ENCODE results near the gene COL4A2.

COL4A2 gene

DNA sequence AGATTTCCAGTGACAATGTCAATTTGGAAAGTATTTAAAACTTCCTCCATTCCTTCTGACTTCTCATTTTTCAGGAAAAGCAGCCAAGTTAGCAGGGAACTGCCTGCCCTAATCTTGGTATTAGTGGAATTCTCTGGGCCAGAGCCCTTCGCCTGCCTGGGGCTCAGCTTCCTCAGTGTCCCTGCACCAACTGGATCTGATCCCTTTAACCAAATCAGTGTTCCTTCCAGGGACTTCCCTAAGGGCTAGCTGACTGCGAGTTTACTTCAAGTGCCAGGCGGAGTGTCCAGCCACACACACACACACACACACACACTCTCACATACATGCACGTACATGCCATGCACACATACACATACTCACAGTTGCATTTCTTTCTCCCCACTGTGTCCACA is 234.4 kb downstream of the COL4A2 start:
- no peaks in the 10 kb centered on the region for H3K4me1 ChIP-seq (ENCODE audit: control insufficient read depth, insufficient read depth, low read length)
- no peaks in the 10 kb centered on the region for H3K27me3 ChIP-seq (ENCODE audit: control insufficient read depth, insufficient read depth, low read length)
- no peaks in the 10 kb centered on the region for H3K9me3 ChIP-seq (ENCODE audit: control insufficient read depth, insufficient read depth, low read length)

DNA sequence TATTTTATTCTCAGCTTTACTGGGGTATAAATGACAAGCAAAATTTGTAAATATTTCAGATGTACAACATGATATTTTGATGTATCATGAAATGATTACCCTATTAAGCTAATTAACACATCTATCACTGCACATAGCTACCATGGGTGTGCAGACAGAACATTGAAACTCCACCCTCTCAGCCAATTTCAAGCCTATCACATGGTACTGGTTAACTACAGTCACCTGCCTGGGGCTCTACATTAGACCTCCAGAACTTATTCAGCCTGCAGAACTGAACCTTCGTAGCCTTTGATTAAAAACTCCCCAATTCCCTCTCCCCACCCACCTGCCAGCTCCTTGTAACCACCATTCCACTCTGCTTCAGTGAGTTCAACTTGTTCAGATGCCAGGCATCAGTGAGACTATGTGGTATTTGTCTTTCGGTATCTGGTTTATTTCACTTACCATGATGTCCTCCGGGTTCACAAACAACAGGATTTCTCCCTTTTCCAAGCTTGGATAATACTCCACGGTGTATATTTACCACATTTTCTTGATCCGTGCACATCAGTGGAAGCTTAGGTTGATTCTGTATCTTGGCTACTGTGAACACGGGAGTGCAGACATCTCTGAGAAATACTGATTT is 235.2 kb downstream of the COL4A2 start:
- no peaks in the 10 kb centered on the region for H3K9me3 ChIP-seq (ENCODE audit: control insufficient read depth, insufficient read depth, low read length)
- no peaks in the 10 kb centered on the region for H3K27me3 ChIP-seq (ENCODE audit: control insufficient read depth, insufficient read depth, low read length)
- peaks cover 3% of the 10 kb centered on the region for H3K36me3 ChIP-seq (ENCODE audit: control insufficient read depth, insufficient read depth, low read length)
- H3K4me3 ChIP-seq (ENCODE audit: low read depth, low read length), result no peak overlapping the region
- H3K9ac ChIP-seq (ENCODE audit: low read depth, low read length), result no peak overlapping the region
- no peaks in the 10 kb centered on the region for H3K4me1 ChIP-seq (ENCODE audit: control insufficient read depth, insufficient read depth, low read length)

More for the DNA sequence above, 234.4 kb downstream of the COL4A2 start:
- no peak overlapping the region for H3K4me3 ChIP-seq (ENCODE audit: low read depth, low read length)
- peaks cover 3% of the 10 kb centered on the region for H3K36me3 ChIP-seq (ENCODE audit: control insufficient read depth, insufficient read depth, low read length)
- no peak overlapping the region for H3K9ac ChIP-seq (ENCODE audit: low read depth, low read length)

DNA sequence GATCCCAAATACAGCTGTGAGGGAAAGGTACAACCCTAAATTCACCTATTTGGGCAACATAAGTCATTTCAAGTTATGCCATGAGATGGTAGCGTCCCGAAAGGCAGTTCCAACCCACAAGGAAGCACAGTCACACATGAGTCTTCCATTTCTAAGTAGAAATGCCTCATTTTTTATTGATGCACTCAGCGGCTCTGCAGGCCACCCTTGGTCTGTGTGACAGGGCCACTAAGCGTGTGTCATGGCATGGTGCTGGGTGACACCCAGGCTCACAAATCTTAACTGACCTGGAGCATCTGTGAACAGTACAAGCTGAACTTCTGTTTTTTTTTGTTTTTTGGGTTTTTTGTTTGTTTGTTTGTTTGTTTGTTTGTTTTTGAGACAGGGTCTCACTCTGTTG is 239.3 kb downstream of the COL4A2 start:
- Histone ChIP-seq H3K4me3 (ENCODE audit: low read depth, low read length) (no peak overlapping the region), H3K9me3 (ENCODE audit: control insufficient read depth, insufficient read depth, low read length) (no peaks in the 10 kb centered on the region), H3K36me3 (ENCODE audit: control insufficient read depth, insufficient read depth, low read length) (peaks cover 3% of the 10 kb centered on the region), H3K9ac (ENCODE audit: low read depth, low read length) (no peak overlapping the region), H3K4me1 (ENCODE audit: control insufficient read depth, insufficient read depth, low read length) (no peaks in the 10 kb centered on the region), H3K27me3 (ENCODE audit: control insufficient read depth, insufficient read depth, low read length) (no peaks in the 10 kb centered on the region)

DNA sequence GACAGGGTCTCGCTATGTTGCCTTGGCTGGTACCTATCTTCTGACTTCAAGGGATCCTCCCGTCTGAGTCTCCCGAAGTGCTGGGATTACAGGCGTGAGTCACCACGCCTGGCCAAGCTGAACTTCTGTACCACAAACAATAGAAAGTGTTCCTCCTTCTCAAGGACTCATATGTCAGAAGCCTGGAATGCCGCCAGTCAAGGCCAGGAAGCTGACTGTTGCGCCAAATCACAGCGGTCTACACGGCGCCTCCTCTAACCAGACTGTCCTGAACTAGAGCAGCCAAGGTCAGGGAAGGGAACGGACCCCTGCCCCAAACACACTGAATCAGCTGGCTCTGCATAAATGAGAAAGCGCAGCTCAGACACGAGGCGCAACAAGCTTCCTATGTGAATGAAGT is 239.8 kb downstream of the COL4A2 start:
- no peak overlapping the region for H3K9ac ChIP-seq (ENCODE audit: low read depth, low read length)
- H3K4me1 ChIP-seq (ENCODE audit: control insufficient read depth, insufficient read depth, low read length), result no peaks in the 10 kb centered on the region
- H3K36me3 ChIP-seq (ENCODE audit: control insufficient read depth, insufficient read depth, low read length), result no peaks in the 10 kb centered on the region
- H3K9me3 ChIP-seq (ENCODE audit: control insufficient read depth, insufficient read depth, low read length), result no peaks in the 10 kb centered on the region
- H3K27me3 ChIP-seq (ENCODE audit: control insufficient read depth, insufficient read depth, low read length), result no peaks in the 10 kb centered on the region
- H3K4me3 ChIP-seq (ENCODE audit: low read depth, low read length), result no peak overlapping the region

DNA sequence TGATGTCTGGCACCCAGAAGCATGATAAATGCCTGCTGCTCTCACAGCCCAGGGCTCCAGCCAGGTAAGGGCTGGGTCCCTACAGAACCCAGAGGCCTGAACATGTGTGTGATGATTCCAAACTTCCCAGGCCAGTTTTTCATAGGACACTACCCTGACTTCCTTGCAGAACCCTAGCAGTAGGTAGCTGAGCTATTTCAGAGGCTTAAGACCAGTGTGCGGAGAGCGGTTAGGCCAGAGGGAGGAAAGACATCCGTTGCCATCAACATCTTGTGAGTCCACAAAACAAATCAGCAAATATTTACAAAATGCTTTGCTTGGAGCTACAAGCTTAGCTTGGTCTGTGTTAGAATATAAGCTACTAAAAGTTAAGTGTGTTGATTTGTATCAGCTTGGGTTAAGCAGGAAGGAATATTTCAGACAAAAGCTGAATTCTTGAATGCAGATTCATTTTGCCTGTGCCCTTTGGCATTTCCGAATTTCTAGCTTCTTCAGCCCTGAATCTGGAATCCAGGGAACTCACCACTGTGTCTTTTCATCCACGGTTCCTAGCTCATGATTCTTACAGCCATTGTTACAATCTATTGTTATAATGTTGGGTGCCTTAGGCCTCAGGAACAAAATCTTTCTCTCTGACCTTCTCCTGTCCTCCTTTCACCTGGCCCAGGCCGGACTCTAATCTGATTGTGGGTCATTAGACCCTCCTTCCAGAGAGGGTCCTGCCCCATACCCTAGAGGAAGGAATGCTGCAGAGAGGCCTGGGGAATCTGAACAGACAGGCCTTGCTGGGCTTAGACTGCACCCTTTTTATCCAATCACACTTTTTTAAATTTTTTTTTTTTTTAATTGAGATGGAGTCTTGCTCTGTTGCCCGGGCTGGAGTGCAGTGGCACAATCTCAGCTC is 242.1 kb downstream of the COL4A2 start:
- Histone ChIP-seq H3K9ac (ENCODE audit: low read depth, low read length) (no peak overlapping the region), H3K4me1 (ENCODE audit: control insufficient read depth, insufficient read depth, low read length) (no peaks in the 10 kb centered on the region), H3K27me3 (ENCODE audit: control insufficient read depth, insufficient read depth, low read length) (no peaks in the 10 kb centered on the region), H3K36me3 (ENCODE audit: control insufficient read depth, insufficient read depth, low read length) (no peaks in the 10 kb centered on the region), H3K4me3 (ENCODE audit: low read depth, low read length) (no peak overlapping the region), H3K9me3 (ENCODE audit: control insufficient read depth, insufficient read depth, low read length) (no peaks in the 10 kb centered on the region)

DNA sequence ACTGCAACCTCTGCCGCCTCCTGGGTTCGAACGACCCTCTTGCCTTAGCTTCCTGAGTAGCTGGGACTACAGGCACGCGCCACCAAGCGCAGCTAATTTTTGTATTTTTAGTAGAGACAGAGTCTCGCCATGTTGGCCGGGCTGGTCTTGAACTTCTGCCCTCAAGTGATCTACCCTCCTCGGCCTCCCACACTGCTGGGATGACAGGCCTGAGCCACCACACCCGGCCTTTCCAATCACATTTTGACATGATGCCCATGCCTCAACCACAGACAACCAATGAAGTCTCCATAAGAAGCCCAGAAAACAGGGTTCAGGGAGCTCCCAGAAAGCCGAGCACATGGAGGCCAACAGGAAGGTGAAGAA is 242.7 kb downstream of the COL4A2 start:
- Histone ChIP-seq H3K27me3 (ENCODE audit: control insufficient read depth, insufficient read depth, low read length) (no peaks in the 10 kb centered on the region), H3K4me1 (ENCODE audit: control insufficient read depth, insufficient read depth, low read length) (no peaks in the 10 kb centered on the region), H3K9ac (ENCODE audit: low read depth, low read length) (no peak overlapping the region), H3K4me3 (ENCODE audit: low read depth, low read length) (no peak overlapping the region), H3K36me3 (ENCODE audit: control insufficient read depth, insufficient read depth, low read length) (peaks cover 3% of the 10 kb centered on the region), H3K9me3 (ENCODE audit: control insufficient read depth, insufficient read depth, low read length) (no peaks in the 10 kb centered on the region)

DNA sequence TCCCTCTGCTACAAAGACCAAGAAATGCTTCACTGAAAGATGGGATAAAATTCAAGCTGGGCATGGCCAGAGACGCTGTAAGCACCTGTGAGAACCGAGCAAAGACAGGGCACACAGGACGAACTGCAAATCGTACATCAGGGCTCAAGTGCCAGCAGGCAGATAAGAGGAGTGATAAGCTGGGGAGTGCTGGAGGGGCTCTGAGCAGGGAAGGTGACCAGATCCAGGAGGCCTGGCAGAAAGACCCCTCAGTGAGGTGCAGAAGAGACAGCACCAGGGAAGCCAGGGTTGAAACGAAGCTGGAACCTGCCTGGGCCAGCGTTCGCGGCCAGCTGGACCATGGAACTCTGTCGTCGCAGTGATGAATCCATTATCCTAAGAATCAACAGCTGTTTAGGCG is 244.2 kb downstream of the COL4A2 start:
- peaks cover 3% of the 10 kb centered on the region for H3K36me3 ChIP-seq (ENCODE audit: control insufficient read depth, insufficient read depth, low read length)

DNA sequence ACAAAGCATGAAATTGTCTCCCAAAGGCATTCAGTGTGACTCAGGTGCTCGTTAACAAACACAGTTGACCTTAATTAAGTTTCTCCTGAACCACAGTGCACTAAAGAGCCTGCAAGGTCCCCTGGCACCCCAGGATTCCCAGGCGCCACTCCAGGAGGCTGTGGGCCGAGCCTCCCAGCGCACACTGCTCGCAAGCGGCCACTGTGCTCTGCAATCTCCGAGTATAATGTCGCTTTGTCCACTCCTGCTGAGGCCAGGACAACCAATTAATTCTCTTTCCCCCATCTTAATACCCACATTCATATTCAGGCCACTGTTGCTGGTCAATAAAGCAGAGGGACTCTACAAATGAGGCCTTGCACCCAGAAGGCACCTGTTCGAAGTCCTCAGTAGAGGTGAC is 245.7 kb downstream of the COL4A2 start:
- H3K36me3 ChIP-seq (ENCODE audit: control insufficient read depth, insufficient read depth, low read length), result peaks cover 11% of the 10 kb centered on the region
- no peak overlapping the region for H3K4me3 ChIP-seq (ENCODE audit: low read depth, low read length)
- no peaks in the 10 kb centered on the region for H3K27me3 ChIP-seq (ENCODE audit: control insufficient read depth, insufficient read depth, low read length)
- no peaks in the 10 kb centered on the region for H3K9me3 ChIP-seq (ENCODE audit: control insufficient read depth, insufficient read depth, low read length)
- no peak overlapping the region for H3K9ac ChIP-seq (ENCODE audit: low read depth, low read length)
- H3K4me1 ChIP-seq (ENCODE audit: control insufficient read depth, insufficient read depth, low read length), result no peaks in the 10 kb centered on the region

More for the DNA sequence above, 244.2 kb downstream of the COL4A2 start:
- no peaks in the 10 kb centered on the region for H3K9me3 ChIP-seq (ENCODE audit: control insufficient read depth, insufficient read depth, low read length)
- no peaks in the 10 kb centered on the region for H3K27me3 ChIP-seq (ENCODE audit: control insufficient read depth, insufficient read depth, low read length)
- H3K4me3 ChIP-seq (ENCODE audit: low read depth, low read length), result no peak overlapping the region
- H3K4me1 ChIP-seq (ENCODE audit: control insufficient read depth, insufficient read depth, low read length), result no peaks in the 10 kb centered on the region
- no peak overlapping the region for H3K9ac ChIP-seq (ENCODE audit: low read depth, low read length)

DNA sequence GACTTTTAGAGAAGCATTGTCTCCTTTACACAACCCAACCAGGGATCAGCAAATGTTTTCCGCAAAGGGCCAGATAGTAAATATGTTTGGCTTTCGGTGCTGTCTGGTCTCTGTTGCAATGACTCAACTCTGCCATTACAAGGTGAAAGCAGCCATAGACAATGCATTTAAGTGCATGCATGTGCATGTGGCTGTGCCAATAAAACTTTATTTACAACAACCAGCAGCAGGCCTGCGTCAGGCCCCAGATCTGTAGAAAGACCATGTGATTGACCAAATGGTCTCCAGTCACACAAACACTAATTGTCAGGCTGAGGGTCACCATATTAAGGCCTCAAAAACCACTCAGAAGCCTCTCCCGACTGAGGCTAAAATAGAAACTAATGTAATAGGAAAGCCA is 246.3 kb downstream of the COL4A2 start:
- no peaks in the 10 kb centered on the region for H3K4me1 ChIP-seq (ENCODE audit: control insufficient read depth, insufficient read depth, low read length)
- H3K9ac ChIP-seq (ENCODE audit: low read depth, low read length), result no peak overlapping the region
- no peaks in the 10 kb centered on the region for H3K9me3 ChIP-seq (ENCODE audit: control insufficient read depth, insufficient read depth, low read length)
- H3K27me3 ChIP-seq (ENCODE audit: control insufficient read depth, insufficient read depth, low read length), result no peaks in the 10 kb centered on the region
- H3K4me3 ChIP-seq (ENCODE audit: low read depth, low read length), result no peak overlapping the region
- H3K36me3 ChIP-seq (ENCODE audit: control insufficient read depth, insufficient read depth, low read length), result peaks cover 14% of the 10 kb centered on the region

DNA sequence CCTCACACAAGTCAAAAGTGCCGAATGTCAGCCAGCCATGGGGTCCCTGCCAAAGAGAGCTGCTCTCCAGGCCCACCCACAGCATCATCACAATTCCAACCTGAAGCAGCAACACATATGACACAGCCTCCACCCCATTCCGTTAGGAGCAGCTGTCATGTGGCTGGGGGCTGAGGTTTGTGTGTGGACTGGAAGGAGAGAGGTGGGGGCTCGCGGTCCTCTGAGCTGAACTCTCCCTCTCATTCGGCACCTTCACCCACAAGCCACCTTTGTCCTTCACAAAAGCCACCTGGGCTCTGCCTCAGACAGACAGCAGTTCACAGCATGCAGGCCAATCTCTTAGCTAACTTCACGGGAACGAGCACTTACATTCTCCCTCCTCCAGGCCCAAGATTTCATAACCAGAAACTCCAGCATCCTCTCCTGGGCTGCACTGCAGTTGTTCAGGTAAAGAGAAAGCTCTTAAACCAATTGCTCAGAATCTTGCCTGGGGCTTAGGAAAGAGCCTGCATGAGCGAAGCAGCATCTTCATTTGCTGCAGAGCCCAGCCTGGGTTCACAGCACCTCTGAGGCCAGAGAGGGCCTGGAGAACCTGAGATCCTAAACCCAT is 247.2 kb downstream of the COL4A2 start:
- Histone ChIP-seq H3K4me1 (ENCODE audit: control insufficient read depth, insufficient read depth, low read length) (no peaks in the 10 kb centered on the region), H3K9me3 (ENCODE audit: control insufficient read depth, insufficient read depth, low read length) (no peaks in the 10 kb centered on the region), H3K4me3 (ENCODE audit: low read depth, low read length) (no peak overlapping the region), H3K36me3 (ENCODE audit: control insufficient read depth, insufficient read depth, low read length) (peaks cover 14% of the 10 kb centered on the region), H3K9ac (ENCODE audit: low read depth, low read length) (no peak overlapping the region), H3K27me3 (ENCODE audit: control insufficient read depth, insufficient read depth, low read length) (no peaks in the 10 kb centered on the region)

DNA sequence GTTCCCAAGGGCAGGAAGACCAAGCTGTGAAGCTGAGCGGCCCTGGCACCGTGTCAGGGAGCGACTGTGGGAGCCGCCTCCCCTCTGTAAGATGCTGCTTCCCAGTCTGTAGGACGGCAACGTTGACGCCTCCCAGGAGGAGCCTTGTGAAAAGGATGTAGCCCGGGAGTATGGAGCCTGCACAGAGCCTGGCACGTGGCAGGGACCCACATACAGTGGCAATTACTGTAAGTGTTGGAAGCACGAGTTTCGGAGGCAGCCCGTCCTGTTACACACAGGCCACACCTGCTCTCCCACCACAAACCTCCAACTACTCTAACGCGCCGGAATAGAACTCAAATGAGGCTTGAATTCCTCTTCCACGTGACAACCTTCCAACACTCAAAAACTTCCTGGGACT is 247.9 kb downstream of the COL4A2 start:
- no peaks in the 10 kb centered on the region for H3K9me3 ChIP-seq (ENCODE audit: control insufficient read depth, insufficient read depth, low read length)
- H3K36me3 ChIP-seq (ENCODE audit: control insufficient read depth, insufficient read depth, low read length), result peaks cover 14% of the 10 kb centered on the region
- no peaks in the 10 kb centered on the region for H3K4me1 ChIP-seq (ENCODE audit: control insufficient read depth, insufficient read depth, low read length)

More for the DNA sequence above, 247.9 kb downstream of the COL4A2 start:
- no peaks in the 10 kb centered on the region for H3K27me3 ChIP-seq (ENCODE audit: control insufficient read depth, insufficient read depth, low read length)
- H3K9ac ChIP-seq (ENCODE audit: low read depth, low read length), result no peak overlapping the region
- H3K4me3 ChIP-seq (ENCODE audit: low read depth, low read length), result no peak overlapping the region

Measured in iPS-15b (cell line).